ENCODE data around the gene CALML3.

The CALML3 gene

DNA sequence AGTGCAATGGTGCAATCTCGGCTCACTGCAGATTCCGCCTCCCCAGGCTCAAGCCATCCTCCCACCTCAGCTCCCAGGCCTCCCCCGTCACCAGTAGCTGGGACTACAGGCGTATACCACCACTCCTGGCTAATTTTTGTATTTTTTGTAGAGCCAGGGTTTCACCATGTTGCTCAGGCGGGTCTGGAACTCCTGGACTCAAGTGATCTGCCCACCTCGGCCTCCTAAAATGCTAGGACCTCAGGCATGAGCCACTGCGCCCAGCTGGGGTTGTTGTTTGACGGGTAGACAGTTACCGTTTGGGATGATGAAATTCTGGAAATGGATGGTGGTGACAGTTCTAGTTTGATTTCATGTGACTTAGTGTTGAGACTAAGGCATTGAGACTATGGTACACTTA is 15.3 kb downstream of the CALML3 start:
- H3K4me1 ChIP-seq (ENCODE audit: control insufficient read depth, insufficient read depth, low read depth, low read length), result peaks cover 6% of the 10 kb centered on the region
- H3K4ac ChIP-seq (ENCODE audit: low read depth in 1 of 2, low read length in 2 of 2), result no peak overlapping the region
- no peak overlapping the region for H3K4me3 ChIP-seq (ENCODE audit: insufficient read depth in 1 of 2, low read depth in 1 of 2, low read length in 2 of 2)
- H3K79me1 ChIP-seq (replicated peaks; ENCODE audit: low read length, poor library complexity, severe bottlenecking), result no peaks in the 10 kb centered on the region
- H3K36me3 ChIP-seq (ENCODE audit: control insufficient read depth in 1 of 2, insufficient read depth in 2 of 2, low read depth in 1 of 2, low read length in 2 of 2), result no peaks in the 10 kb centered on the region
- DNase-seq, result no peak
- H2BK12ac ChIP-seq (ENCODE audit: low read length in 2 of 2), result no peak overlapping the region
- H4K8ac ChIP-seq (ENCODE audit: low read length), result no peak overlapping the region
- H4K91ac ChIP-seq (ENCODE audit: low read length), result no peak overlapping the region
- H3K18ac ChIP-seq (ENCODE audit: low read depth in 1 of 2, low read length in 2 of 2), result no peak overlapping the region
- no peak overlapping the region for H3K23ac ChIP-seq (ENCODE audit: low read length in 2 of 2)
- H3K27me3 ChIP-seq (ENCODE audit: control insufficient read depth in 1 of 2, insufficient read depth in 1 of 2, low read length in 2 of 2), result no peaks in the 10 kb centered on the region
- 97% methylated on average over 9 of the region's 9 CpGs for WGBS
- H3K27ac ChIP-seq (ENCODE audit: low read length, poor library complexity, severe bottlenecking), result no peak overlapping the region
- H3K9ac ChIP-seq (ENCODE audit: low read length), result no peak overlapping the region
- no peak overlapping the region for H3K4me2 ChIP-seq (ENCODE audit: low read length, poor library complexity, severe bottlenecking)
- peaks cover 42% of the 10 kb centered on the region for H3K9me3 ChIP-seq (ENCODE audit: control insufficient read depth, low read length)
- peak overlapping the region; percentile 49 for H2BK15ac ChIP-seq (ENCODE audit: low read depth, poor library complexity, severe bottlenecking)
- no peak overlapping the region for H2AK5ac ChIP-seq (ENCODE audit: low read length, severe bottlenecking)
- no peak overlapping the region for H2BK5ac ChIP-seq (ENCODE audit: low read depth, low read length, poor library complexity, severe bottlenecking)
- no peak overlapping the region for H2BK120ac ChIP-seq (ENCODE audit: low read depth, low read length)
- H3K14ac ChIP-seq (ENCODE audit: low read length in 2 of 2), result no peak overlapping the region
- no peak overlapping the region for H2AFZ ChIP-seq (ENCODE audit: low read depth, low read length)

GRCh38 chr10:5540891-5541290 is 16.1 kb downstream of the CALML3 start:
- no peak overlapping the region for H2BK5ac ChIP-seq (ENCODE audit: low read depth, low read length, poor library complexity, severe bottlenecking)

DNA sequence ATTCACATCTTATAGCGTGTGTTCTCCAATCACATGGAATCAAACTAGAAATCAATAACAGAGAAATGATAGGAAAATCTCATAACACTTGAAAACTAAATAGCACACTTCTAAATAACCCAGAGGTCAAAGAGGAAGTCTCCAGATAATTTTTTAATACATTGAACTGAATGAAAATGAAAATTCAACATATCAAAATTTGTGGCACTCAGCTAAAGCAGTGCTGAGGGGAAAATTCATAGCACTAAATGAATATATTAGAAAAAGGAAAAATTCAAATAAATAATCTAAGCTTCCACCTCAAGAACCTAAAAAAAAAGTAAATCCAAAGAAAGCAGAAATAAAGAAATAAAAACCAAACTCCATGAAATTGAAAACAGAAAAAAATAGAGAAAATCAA is 17.3 kb downstream of the CALML3 start:
- no peaks in the 10 kb centered on the region for H3K27me3 ChIP-seq (ENCODE audit: control insufficient read depth in 1 of 2, insufficient read depth in 1 of 2, low read length in 2 of 2)
- no peak for DNase-seq
- 100% methylated on average over 1 of the region's 1 CpG for WGBS

More at GRCh38 chr10:5540891-5541290, 16.1 kb downstream of the CALML3 start:
- Histone ChIP-seq H3K4ac (ENCODE audit: low read depth in 1 of 2, low read length in 2 of 2) (no peak overlapping the region), H2BK120ac (ENCODE audit: low read depth, low read length) (no peak overlapping the region), H4K8ac (ENCODE audit: low read length) (no peak overlapping the region), H3K27ac (ENCODE audit: low read length, poor library complexity, severe bottlenecking) (no peak overlapping the region), H3K9ac (ENCODE audit: low read length) (no peak overlapping the region), H4K91ac (ENCODE audit: low read length) (no peak overlapping the region), H2BK12ac (ENCODE audit: low read length in 2 of 2) (no peak overlapping the region), H3K4me1 (ENCODE audit: control insufficient read depth, insufficient read depth, low read depth, low read length) (peaks cover 12% of the 10 kb centered on the region), H3K14ac (ENCODE audit: low read length in 2 of 2) (no peak overlapping the region), H3K4me2 (ENCODE audit: low read length, poor library complexity, severe bottlenecking) (no peak overlapping the region), H3K27me3 (ENCODE audit: control insufficient read depth in 1 of 2, insufficient read depth in 1 of 2, low read length in 2 of 2) (no peaks in the 10 kb centered on the region), H3K18ac (ENCODE audit: low read depth in 1 of 2, low read length in 2 of 2) (no peak overlapping the region), H2AFZ (ENCODE audit: low read depth, low read length) (no peak overlapping the region), H3K36me3 (ENCODE audit: control insufficient read depth in 1 of 2, insufficient read depth in 2 of 2, low read depth in 1 of 2, low read length in 2 of 2) (no peaks in the 10 kb centered on the region), H3K9me3 (ENCODE audit: control insufficient read depth, low read length) (peaks cover 42% of the 10 kb centered on the region), H2BK15ac (ENCODE audit: low read depth, poor library complexity, severe bottlenecking) (no peak overlapping the region), H3K23ac (ENCODE audit: low read length in 2 of 2) (no peak overlapping the region), H2AK5ac (ENCODE audit: low read length, severe bottlenecking) (no peak overlapping the region), H3K79me1 (replicated peaks; ENCODE audit: low read length, poor library complexity, severe bottlenecking) (no peaks in the 10 kb centered on the region), H3K4me3 (ENCODE audit: insufficient read depth in 1 of 2, low read depth in 1 of 2, low read length in 2 of 2) (no peak overlapping the region)
- DNase-seq, result no peak
- 89% methylated on average over 1 of the region's 3 CpGs for WGBS

DNA sequence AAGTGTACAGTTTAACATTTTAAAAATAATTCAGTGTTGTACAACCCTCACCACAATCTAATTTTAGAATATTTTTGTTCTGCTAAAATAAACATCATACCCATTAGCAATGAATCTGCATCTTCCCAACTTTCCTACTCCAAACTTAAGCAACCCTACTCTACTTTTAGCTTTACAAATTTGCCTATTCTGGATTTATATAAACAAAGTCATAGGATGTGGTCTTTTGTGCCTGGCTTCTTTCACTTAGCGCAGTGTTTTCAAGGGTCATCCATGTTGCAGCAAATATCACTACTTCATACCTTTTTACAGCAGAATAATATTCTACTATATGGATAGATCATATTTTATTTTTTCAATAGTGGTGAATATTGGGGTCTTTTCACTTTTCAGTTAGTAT is 18.9 kb downstream of the CALML3 start:
- H2AFZ ChIP-seq (ENCODE audit: low read depth, low read length), result no peak overlapping the region
- H3K9ac ChIP-seq (ENCODE audit: low read length), result no peak overlapping the region
- no CpG with 5 or more reads among the region's 1 CpG for WGBS
- no peak overlapping the region for H3K18ac ChIP-seq (ENCODE audit: low read depth in 1 of 2, low read length in 2 of 2)
- no peak overlapping the region for H2AK5ac ChIP-seq (ENCODE audit: low read length, severe bottlenecking)
- H3K14ac ChIP-seq (ENCODE audit: low read length in 2 of 2), result no peak overlapping the region
- H3K4me2 ChIP-seq (ENCODE audit: low read length, poor library complexity, severe bottlenecking), result no peak overlapping the region
- no peak overlapping the region for H3K27ac ChIP-seq (ENCODE audit: low read length, poor library complexity, severe bottlenecking)
- H3K79me1 ChIP-seq (replicated peaks; ENCODE audit: low read length, poor library complexity, severe bottlenecking), result no peaks in the 10 kb centered on the region
- no peak overlapping the region for H2BK120ac ChIP-seq (ENCODE audit: low read depth, low read length)
- no peak overlapping the region for H2BK12ac ChIP-seq (ENCODE audit: low read length in 2 of 2)
- peaks cover 42% of the 10 kb centered on the region for H3K9me3 ChIP-seq (ENCODE audit: control insufficient read depth, low read length)
- no peak overlapping the region for H4K91ac ChIP-seq (ENCODE audit: low read length)
- H3K23ac ChIP-seq (ENCODE audit: low read length in 2 of 2), result no peak overlapping the region
- H3K4ac ChIP-seq (ENCODE audit: low read depth in 1 of 2, low read length in 2 of 2), result no peak overlapping the region
- no peaks in the 10 kb centered on the region for H3K36me3 ChIP-seq (ENCODE audit: control insufficient read depth in 1 of 2, insufficient read depth in 2 of 2, low read depth in 1 of 2, low read length in 2 of 2)
- H2BK5ac ChIP-seq (ENCODE audit: low read depth, low read length, poor library complexity, severe bottlenecking), result no peak overlapping the region
- H3K4me3 ChIP-seq (ENCODE audit: insufficient read depth in 1 of 2, low read depth in 1 of 2, low read length in 2 of 2), result no peak overlapping the region
- no peak overlapping the region for H4K8ac ChIP-seq (ENCODE audit: low read length)
- H3K4me1 ChIP-seq (ENCODE audit: control insufficient read depth, insufficient read depth, low read depth, low read length), result peaks cover 34% of the 10 kb centered on the region
- DNase-seq, result peak; percentile 58
- no peaks in the 10 kb centered on the region for H3K27me3 ChIP-seq (ENCODE audit: control insufficient read depth in 1 of 2, insufficient read depth in 1 of 2, low read length in 2 of 2)
- H2BK15ac ChIP-seq (ENCODE audit: low read depth, poor library complexity, severe bottlenecking), result no peak overlapping the region

More for the DNA sequence above, 17.3 kb downstream of the CALML3 start:
- no peak overlapping the region for H3K9ac ChIP-seq (ENCODE audit: low read length)
- H3K14ac ChIP-seq (ENCODE audit: low read length in 2 of 2), result no peak overlapping the region
- H2BK12ac ChIP-seq (ENCODE audit: low read length in 2 of 2), result no peak overlapping the region
- H3K27ac ChIP-seq (ENCODE audit: low read length, poor library complexity, severe bottlenecking), result no peak overlapping the region
- H3K4me1 ChIP-seq (ENCODE audit: control insufficient read depth, insufficient read depth, low read depth, low read length), result peaks cover 23% of the 10 kb centered on the region
- no peak overlapping the region for H3K23ac ChIP-seq (ENCODE audit: low read length in 2 of 2)
- H4K91ac ChIP-seq (ENCODE audit: low read length), result no peak overlapping the region
- H2AK5ac ChIP-seq (ENCODE audit: low read length, severe bottlenecking), result no peak overlapping the region
- H3K18ac ChIP-seq (ENCODE audit: low read depth in 1 of 2, low read length in 2 of 2), result no peak overlapping the region
- H2AFZ ChIP-seq (ENCODE audit: low read depth, low read length), result no peak overlapping the region
- no peak overlapping the region for H4K8ac ChIP-seq (ENCODE audit: low read length)
- no peak overlapping the region for H3K4me3 ChIP-seq (ENCODE audit: insufficient read depth in 1 of 2, low read depth in 1 of 2, low read length in 2 of 2)
- no peak overlapping the region for H2BK5ac ChIP-seq (ENCODE audit: low read depth, low read length, poor library complexity, severe bottlenecking)
- H2BK15ac ChIP-seq (ENCODE audit: low read depth, poor library complexity, severe bottlenecking), result no peak overlapping the region
- H3K9me3 ChIP-seq (ENCODE audit: control insufficient read depth, low read length), result peaks cover 42% of the 10 kb centered on the region
- H3K79me1 ChIP-seq (replicated peaks; ENCODE audit: low read length, poor library complexity, severe bottlenecking), result no peaks in the 10 kb centered on the region
- no peak overlapping the region for H2BK120ac ChIP-seq (ENCODE audit: low read depth, low read length)
- H3K36me3 ChIP-seq (ENCODE audit: control insufficient read depth in 1 of 2, insufficient read depth in 2 of 2, low read depth in 1 of 2, low read length in 2 of 2), result no peaks in the 10 kb centered on the region
- no peak overlapping the region for H3K4ac ChIP-seq (ENCODE audit: low read depth in 1 of 2, low read length in 2 of 2)
- no peak overlapping the region for H3K4me2 ChIP-seq (ENCODE audit: low read length, poor library complexity, severe bottlenecking)

Data from mesenchymal stem cell (in vitro differentiated cells and primary cell).